ENCODE measurements around the gene TSPAN11. TPM values are rescaled to one million over a fixed set of nuclear protein-coding genes. Genes with fewer than 3 reads are reported as not detected.

The TSPAN11 gene
- total RNA-seq, 1 donor from 2014 or later = 19.7 TPM

GRCh38 chr12:30896461-30896860, 30.1 kb upstream of the TSPAN11 start:
- no peak for TF ChIP-seq CTCF (IDR thresholded peaks at IDR 0.05; ENCODE audit: unreplicated experiment)
- Mint-ChIP-seq H3K27me3 (ENCODE audit: low read depth) (peaks cover 26% of the 10 kb centered on the region), H3K9me3 (no peaks in the 10 kb centered on the region), H3K27ac (no peak overlapping the region), H3K4me3 (no peak overlapping the region), H3K36me3 (no peaks in the 10 kb centered on the region), H3K4me1 (peaks cover 2% of the 10 kb centered on the region)
- no peak for DNase-seq (ENCODE audit: low spot score in 2 of 2, unreplicated experiment in 2 of 2)

- Mint-ChIP-seq H3K36me3 (no peaks in the 10 kb centered on the region), H3K27me3 (ENCODE audit: low read depth) (peaks cover 7% of the 10 kb centered on the region)
Observed at GRCh38 chr12:30898846-30899245, 27.7 kb upstream of the TSPAN11 start.

GRCh38 chr12:30900351-30900750, 26.2 kb upstream of the TSPAN11 start:
- no peak for TF ChIP-seq CTCF (IDR thresholded peaks at IDR 0.05; ENCODE audit: unreplicated experiment)
- no peaks in the 10 kb centered on the region for H3K36me3 Mint-ChIP-seq
- no peak for DNase-seq (ENCODE audit: low spot score in 2 of 2, unreplicated experiment in 2 of 2)
- no peak overlapping the region for H3K27ac Mint-ChIP-seq
- peaks cover 2% of the 10 kb centered on the region for H3K27me3 Mint-ChIP-seq (ENCODE audit: low read depth)
- H3K9me3 Mint-ChIP-seq = no peaks in the 10 kb centered on the region
- peaks cover 2% of the 10 kb centered on the region for H3K4me1 Mint-ChIP-seq
- no peak overlapping the region for H3K4me3 Mint-ChIP-seq

More at GRCh38 chr12:30898846-30899245, 27.7 kb upstream of the TSPAN11 start:
- DNase-seq (ENCODE audit: low spot score in 2 of 2, unreplicated experiment in 2 of 2) = no peak
- no peaks in the 10 kb centered on the region for H3K9me3 Mint-ChIP-seq
- H3K27ac Mint-ChIP-seq = no peak overlapping the region
- H3K4me1 Mint-ChIP-seq = peaks cover 2% of the 10 kb centered on the region
- H3K4me3 Mint-ChIP-seq = no peak overlapping the region
- TF ChIP-seq CTCF (IDR thresholded peaks at IDR 0.05; ENCODE audit: unreplicated experiment) = no peak

- Mint-ChIP-seq H3K4me1 (no peaks in the 10 kb centered on the region), H3K9me3 (no peaks in the 10 kb centered on the region), H3K36me3 (no peaks in the 10 kb centered on the region), H3K27me3 (ENCODE audit: low read depth) (peaks cover 2% of the 10 kb centered on the region), H3K27ac (no peak overlapping the region), H3K4me3 (no peak overlapping the region)
- DNase-seq (ENCODE audit: low spot score in 2 of 2, unreplicated experiment in 2 of 2) = no peak
- no peak for TF ChIP-seq CTCF (IDR thresholded peaks at IDR 0.05; ENCODE audit: unreplicated experiment)
Observed at GRCh38 chr12:30902001-30902400, 24.5 kb upstream of the TSPAN11 start.

GRCh38 chr12:30902596-30902995, 24.0 kb upstream of the TSPAN11 start:
- Mint-ChIP-seq H3K36me3 (no peaks in the 10 kb centered on the region), H3K4me3 (no peak overlapping the region), H3K4me1 (no peaks in the 10 kb centered on the region), H3K9me3 (no peaks in the 10 kb centered on the region), H3K27ac (no peak overlapping the region), H3K27me3 (ENCODE audit: low read depth) (peaks cover 2% of the 10 kb centered on the region)
- TF ChIP-seq CTCF (IDR thresholded peaks at IDR 0.05; ENCODE audit: unreplicated experiment) = no peak
- no peak for DNase-seq (ENCODE audit: low spot score in 2 of 2, unreplicated experiment in 2 of 2)

- Mint-ChIP-seq H3K9me3 (no peaks in the 10 kb centered on the region), H3K4me1 (peaks cover 19% of the 10 kb centered on the region), H3K27ac (no peak overlapping the region)
Observed at GRCh38 chr12:30905463-30906009, 21.0 kb upstream of the TSPAN11 start.

More at GRCh38 chr12:30905463-30906009, 21.0 kb upstream of the TSPAN11 start:
- no peak overlapping the region for H3K4me3 Mint-ChIP-seq
- H3K36me3 Mint-ChIP-seq = no peaks in the 10 kb centered on the region
- peaks cover 2% of the 10 kb centered on the region for H3K27me3 Mint-ChIP-seq (ENCODE audit: low read depth)
- no peak for TF ChIP-seq CTCF (IDR thresholded peaks at IDR 0.05; ENCODE audit: unreplicated experiment)
- no peak for DNase-seq (ENCODE audit: low spot score in 2 of 2, unreplicated experiment in 2 of 2)
